ENCODE data around the gene TARDBP.
"Not testable (repeated sequence)": the region's sequence is repeated elsewhere in the genome, so short reads cannot be mapped to it uniquely, and the experiment has no call there.

TARDBP gene

DNA sequence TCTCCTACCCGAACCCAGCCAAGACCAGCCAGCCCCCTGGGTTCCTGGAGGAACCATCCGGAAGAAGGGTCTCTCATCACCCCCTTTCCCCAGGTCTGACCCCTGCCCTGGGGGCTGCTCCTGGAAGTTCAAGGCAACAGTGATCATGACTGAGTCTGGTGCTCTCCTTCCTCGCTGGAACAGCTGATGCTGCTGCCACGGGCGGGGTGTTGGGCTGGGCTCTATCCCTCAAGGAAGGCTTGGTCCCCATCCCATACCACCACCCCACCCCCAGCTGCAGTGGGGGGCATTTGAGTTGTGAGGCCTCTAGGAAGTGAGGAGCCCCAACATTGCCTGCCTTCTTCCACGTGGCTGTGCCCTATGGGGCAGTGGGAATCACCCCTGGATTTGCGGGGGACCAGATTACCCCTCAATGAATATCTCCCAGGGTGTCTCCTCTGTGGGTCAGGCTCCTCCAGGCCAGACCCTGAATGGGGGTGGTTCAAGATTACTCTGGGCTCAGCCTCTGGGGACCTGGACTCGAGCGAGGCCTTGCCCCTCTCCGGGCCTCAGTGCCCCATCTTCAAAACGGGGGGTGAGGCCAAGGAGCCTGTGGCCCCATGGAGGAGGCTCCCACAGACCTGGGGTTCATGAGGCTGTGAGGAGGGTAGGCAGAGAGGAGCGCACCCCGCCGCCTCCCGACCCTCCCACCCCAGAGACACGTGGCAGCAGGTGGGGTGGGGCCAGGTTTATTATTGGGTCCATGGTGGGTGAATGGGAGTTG, 31.8 kb downstream of the TARDBP start:
- no peak for DNase-seq

DNA sequence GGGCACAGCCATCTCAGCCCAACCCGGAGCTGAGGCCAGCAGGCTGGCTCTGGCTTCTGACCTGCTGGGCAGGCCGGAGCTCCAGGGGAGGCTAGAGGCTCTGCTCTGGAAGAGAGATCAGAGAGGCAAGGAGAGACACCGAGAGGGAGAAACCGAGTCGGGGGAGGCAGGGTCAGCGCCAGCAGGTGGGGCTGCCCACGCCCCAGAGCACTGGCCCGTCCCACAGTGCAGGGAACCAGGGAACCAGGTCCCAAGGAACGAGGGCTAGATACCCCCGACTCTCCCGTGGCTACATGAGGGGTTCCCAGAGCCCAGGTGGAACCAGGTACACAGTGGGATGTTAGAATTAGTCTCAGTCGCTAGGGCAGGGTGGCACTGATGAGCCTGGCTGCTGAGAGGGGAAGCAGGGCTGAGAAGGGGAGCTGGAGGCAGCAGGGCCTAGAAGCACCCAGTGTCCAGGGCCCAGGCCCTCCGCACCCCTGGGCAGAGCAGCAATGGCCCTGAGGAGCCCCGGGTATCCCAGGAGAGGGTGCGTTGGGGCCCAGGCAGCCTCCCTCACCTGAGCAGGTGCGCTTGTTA, 32.5 kb downstream of the TARDBP start:
- no peak for DNase-seq

DNA sequence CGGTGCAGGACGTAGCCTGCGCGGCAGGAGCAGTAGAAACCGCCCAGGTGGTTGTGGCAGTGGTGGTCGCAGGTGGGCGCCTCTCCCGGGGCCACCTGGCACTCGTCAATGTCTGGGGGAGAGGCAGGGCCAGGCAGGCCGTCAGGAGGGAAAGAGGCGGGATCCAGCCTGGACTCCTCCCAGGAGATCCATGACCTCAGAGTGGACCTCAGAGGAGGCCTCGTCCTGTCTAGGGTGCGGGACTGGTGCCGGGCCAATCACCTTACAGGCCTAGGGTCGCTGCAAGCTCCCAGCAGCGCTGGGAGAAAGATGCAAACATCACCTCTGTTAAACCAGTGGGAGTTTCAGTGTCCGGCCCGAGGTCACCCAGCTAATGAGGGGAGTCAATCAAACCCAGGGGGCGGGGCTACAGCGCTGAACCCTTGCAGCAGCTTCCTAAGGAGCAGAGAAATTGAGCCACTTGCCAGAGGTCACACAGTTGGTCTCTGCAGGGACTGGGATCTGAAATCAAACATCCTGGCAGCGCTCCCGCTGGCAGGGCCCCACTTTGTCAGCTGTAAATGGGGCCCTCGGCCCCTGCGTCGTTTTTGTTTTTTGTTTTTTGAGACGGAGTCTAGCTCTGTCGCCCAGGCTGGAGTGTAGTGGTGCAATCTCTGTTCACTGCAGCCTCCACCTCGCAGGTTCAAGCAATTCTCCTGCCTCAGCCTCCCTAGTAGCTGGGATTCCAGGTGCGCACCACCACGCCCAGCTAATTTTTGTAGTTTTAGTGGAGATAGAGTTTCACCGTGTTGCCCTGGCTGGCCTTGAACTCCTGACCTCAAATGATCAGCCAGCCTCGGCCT, 33.2 kb downstream of the TARDBP start:
- no peak for DNase-seq

DNA sequence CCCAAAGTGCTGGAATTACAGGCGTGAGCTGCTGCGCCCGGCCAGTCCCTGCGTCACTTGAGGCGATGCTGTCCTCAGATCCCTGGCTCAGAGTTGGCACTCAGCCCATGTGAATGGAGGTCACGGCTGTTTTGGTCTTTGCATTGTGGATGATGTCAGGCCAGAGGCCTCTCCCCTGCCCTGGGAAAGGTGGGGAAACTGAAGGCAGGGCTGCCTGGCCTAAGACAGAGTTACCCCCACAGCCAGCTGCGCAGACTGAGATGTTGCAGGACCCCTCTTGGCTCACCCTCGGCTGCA, 33.8 kb downstream of the TARDBP start:
- no peak for DNase-seq

DNA sequence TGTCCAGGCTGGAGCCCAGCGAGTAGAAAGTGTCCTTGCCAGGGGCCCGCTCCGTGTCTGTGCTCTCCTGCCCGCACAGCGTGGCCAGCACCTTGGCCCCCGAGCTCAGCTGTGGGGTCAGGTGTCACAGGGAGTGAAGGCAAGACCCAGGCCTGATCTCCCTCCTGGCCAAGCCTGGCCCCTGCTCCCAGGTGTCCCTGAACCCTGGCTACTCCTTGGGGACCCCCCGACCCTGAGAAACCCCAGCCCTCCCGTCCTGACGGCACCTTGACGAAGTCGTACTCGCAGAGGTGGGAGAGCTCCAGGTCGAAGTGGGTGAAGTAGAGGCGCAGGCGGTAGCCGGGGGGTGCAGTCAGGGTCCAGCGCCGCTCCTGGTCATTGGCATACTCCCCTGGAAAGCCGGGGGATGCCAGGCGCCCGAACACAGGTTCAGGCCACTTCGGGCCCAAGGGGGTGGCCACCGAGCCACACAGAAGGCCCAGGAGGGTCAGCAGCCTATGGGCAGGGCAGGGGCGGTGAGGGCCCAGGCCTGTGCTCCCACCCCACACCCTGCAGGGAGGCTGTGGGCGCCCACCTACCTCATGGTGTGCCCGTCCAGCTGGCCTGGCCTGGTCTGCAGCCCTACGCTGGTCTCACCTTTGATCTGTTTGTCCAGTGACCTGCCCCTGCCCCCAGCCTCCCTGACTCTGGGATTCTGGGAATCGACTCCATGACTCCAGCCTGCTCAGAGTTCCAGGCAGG, 34.3 kb downstream of the TARDBP start, which contains the start of gene MASP2:
Gene MASP2, minus strand, starts transcription at position 615 of the 741 bp plus-strand sequence. Its CDS starts 32 bp downstream, at position 583.
- no peak for DNase-seq

DNA sequence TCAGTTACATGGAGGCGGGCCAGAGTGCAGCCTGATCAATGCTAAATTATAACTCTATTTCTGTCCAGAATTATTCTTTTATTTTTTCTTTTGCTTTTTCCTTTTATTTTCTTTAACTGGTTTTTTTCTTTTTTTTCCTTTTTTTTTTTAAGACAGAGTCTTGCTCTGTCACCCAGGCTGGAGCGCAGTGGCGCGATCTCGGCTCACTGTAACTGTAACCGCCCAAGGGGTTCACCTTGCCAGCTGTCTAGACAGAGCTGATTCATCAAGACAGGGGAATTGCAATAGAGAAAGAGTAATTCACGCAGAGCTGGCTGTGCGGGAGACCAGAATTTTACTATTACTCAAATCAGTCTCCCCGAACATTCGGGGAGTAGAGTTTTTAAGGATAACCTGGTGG, 38.7 kb downstream of the TARDBP start:
- not testable (repeated sequence) for DNase-seq

DNA sequence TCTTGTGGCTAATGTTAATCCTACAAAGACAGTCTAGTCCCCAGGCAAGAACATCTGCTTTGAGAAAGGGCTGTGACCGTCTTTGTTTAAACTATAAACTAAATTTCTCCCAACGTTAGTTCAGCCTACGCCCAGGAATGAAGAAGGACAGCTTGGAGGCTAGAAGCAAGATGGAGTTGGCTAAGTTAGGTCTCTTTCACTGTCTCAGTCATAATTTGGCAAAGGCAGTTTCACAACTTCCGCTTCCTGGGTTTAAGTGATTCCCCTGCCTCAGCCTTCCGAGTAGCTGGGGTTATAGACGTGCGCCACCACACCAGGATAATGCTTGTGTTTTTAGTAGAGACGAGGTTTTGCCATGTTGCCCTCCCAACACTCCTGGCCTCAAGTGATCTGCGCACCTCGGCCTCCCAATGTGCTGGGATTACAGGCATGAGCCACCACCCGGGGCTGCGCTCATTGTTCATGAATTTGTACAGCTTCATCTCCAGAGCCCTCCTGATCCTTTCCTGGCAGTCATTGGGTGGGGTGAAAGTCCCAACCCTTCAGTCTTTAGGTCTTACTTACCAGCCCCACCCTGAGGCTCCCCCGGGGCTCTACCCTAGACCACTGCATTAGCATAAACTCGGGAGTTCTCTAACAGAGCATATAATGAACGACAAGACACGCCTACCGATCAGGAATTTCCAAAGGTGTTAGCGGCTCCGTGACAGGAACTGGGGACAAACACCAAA, 39.5 kb downstream of the TARDBP start:
- no peak for DNase-seq

DNA sequence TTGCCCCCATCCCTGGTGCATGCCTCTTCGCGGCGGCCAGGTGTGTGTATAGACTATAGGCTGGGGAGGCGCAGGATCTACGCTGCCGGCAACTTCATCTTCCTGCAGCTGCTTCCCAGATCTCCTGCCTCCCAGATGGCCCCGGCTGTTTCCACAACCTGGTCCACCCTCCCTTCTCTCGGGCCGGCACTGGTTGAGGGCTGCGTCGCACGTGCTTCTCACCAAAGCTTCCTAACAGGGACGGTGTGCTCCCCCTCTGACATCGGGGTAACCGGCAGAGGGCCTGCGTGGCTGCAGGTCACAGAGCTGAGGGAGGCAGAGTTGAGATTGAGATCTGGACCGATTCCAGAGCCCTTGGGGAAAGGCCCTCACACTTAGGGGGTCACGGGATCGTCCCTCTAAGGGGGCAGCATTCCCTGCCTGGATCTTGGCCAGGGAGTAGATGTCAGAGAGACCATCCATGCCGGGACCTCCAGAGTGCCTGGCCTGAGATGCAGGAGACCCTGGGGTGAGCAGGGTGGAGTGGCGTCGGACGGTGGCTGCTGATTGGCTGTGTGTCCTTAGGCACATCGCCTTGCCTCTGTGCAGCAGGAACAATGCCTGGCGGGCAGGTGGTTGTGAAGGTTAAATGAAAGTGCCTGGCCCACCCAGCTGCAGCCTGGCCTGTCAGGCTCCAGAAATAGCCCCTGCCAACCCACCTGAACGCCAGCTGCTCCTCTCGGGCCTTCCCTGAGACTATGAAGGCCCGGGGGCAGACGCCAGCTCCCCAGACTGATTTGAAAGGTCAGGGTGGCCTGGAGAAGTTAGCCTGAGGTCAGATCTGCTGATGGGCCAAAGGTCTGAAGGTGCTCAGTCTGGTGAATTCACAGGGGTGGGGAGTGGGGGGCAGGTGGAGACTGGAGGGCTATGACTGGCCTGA, 40.6 kb downstream of the TARDBP start:
- DNase-seq, result peak; percentile 35

DNA sequence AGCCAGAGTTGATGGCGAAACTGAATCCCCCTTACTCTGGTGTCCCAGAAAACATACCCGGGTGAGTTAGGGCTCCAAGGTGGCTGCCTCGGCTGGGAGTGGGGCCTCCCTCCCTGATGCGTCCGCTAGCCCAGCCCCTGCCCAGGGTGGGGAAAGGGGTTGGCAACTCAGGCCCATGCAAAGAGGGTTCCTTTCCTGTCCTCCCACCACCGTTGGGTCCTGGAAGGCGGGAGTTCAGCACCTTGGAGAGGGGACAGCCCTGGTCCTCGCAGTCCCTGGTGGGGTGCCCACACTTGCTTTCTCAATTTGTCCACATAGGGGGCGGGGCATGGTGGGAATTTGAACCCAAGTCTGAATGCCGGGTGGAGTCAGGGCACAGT, 41.3 kb downstream of the TARDBP start:
- no peak for DNase-seq

DNA sequence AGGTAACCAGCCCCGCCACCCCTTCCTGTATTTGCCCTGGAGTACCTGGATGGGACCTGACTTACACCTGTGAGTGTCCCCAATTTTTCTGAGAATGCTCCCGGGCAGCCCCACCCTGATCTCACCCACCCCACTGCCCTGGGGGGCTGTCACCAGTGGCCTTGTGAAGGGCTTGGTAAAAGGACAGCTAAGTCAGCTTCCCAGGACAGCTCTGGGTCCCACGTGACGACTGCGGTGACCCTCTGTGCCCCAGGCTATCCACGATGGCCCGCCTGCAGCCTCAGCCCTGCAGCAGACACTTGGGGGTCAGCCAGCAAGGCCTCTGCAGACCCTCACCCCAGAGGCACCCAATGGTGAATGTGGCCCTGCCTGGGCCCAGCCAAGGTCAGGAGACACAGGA, 41.7 kb downstream of the TARDBP start:
- DNase-seq, result no peak

DNA sequence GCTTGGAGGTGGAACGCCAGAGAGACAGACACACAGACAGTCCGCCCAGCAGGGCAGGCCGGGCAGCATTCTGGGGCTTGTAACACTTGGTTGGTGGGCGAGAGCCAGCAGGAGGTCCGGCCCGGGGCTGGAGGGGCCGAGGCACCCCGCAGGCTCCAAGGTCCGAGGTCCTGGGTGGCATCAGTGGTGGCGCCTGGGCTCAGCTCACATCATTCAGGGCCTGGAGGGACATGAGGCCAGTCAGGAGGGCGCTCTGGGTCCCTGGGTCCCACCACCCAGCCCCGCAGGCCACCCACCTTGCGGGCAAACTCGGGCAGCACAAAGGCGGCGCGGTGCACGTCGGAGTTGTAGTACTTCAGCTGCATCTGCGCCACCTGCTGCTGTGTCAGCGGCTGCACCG, 42.2 kb downstream of the TARDBP start:
- no peak for DNase-seq

DNA sequence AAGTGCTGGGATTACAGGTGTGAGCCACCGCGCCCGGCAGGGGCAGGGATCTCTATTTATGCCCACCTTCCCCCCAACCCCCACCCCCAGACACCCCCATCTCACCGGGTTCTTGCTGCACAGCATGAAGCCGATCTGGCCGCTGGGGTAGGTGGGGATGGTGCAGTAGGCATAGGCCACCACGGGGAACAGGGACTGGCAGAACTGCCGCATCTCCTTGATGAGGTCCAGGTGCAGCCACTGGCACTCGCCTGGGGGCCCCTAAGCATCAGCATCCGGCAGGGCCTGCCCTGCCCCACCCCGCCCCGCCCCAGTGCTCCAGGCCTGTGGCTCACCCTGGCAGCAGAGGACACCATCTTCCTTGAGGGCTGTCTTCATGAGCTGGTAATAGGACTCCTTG, 43.2 kb downstream of the TARDBP start:
- DNase-seq, result no peak

DNA sequence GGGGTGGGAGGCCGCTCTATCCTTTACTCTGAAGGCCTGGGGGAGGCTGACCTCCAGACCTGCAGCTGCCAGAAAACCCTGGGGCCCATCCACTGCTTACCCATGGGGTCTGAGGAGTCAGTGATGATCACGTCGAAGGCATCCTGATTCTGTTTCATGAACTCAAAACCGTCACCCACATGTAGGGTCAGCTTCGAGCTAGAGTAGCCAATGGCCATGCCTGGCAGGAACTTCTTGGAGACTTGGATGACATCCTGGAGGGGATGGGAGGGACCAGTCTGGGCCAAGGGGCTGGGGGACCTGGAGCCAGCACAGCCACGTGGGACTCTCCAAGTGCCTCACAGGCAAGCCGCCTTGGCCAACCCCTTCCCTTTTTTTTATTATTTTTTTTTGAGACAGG, 44.0 kb downstream of the TARDBP start:
- no peak for DNase-seq

DNA sequence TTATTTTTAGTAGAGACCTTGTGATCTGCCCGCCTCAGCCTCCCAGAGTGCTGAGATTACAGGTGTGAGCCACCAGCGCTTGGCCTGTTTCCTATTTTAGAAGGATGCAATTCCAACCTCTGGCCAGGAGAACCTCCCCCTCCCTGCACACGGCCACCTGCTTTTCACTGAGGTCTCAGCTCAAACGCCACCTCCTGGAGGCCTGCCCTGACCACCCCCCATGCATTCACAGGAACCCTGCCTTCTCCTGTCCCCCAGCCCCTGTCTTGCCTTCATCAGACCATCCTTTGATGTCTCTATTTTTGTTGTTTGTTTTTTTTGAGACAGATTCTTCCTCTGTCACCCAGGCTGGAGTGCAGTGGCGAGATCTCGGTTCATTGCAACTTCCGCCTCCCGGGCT, 45.0 kb downstream of the TARDBP start:
- DNase-seq, result no peak

DNA sequence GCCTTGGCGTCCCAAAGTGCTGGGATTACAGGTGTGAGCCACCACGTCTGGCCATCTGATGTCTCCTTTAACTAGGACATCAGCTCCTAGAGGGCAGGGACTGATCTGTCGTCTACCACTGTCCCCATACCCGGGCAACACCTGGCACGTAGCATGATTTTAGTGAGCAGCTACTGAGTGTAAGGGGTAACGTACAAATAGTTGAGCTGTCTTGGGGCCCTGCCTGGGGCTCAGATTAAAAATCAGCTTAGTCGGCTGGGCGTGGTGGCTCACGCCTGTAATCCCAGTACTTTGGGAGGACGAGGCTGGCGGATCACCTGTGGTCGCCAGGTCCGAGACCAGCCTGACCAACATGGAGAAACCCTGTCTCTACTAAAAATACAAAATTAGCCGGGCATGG, 45.6 kb downstream of the TARDBP start:
- no peak for DNase-seq

DNA sequence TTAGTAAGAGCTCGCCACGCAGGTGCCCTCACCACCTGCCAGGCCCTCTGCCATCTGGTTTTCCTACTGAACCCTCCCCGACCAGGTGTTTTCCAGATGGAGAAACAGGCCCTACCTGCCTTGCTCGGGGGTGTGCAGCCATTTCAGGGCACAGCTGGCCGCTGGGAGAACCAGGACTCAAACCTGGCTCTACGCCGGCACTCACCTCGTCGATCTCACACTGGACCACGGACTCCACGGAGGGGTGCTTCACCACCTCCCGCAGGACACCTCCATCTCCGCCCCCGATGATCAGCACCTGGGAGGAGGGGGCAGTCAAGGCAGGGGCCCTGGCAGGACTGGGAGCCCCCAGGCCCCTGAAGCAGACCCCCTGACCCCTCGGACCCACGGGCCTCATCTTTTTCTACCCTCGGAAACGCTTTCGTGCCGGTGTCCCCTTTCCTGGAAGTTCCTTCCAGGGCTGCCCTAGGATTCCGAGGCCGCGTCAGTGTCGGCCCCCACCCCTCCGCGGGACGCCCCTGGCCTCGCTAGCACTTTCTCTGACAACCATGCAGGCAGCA, 46.2 kb downstream of the TARDBP start:
- peak; percentile 26 for DNase-seq

DNA sequence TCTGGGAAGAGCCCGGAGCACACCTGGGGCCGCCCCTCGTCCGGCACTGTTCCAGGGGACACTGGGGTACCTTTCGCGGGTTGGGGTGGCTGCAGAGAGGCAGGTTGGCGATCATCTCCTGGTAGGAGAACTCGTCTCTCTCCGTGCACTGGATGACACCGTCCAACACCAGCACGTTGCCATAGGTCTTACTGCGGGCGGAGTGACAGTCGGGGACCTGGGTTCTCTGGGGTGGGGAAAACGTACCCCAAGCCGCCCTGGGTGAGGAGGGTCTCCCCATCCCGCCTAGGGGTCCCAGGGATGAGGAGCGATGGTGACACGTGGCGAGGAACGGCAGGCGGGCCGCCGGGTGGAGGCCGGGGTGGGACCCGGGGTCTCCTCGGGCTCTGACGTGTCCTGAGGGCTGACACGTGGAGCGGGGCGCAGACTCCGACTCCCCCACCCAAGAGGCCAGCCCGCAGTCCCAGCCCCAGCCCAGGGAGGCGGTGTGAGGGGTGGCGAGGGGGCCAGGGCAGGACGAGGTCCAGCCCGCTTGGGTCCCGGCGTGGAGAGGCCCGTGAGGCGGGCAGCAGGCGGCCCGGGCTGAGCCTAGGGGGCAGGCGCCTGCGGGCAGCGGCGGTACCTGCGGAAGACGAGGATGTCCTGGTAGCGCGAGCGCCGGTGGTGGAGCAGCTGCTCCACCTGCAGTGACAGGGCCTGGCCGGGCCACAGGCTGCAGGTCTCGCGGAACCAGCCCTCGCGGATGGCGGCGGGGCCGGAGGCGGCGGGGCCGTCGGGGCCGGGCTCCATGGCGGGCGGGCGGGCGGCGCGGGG, 46.9 kb downstream of the TARDBP start:
- peak; percentile 56 for DNase-seq

DNA sequence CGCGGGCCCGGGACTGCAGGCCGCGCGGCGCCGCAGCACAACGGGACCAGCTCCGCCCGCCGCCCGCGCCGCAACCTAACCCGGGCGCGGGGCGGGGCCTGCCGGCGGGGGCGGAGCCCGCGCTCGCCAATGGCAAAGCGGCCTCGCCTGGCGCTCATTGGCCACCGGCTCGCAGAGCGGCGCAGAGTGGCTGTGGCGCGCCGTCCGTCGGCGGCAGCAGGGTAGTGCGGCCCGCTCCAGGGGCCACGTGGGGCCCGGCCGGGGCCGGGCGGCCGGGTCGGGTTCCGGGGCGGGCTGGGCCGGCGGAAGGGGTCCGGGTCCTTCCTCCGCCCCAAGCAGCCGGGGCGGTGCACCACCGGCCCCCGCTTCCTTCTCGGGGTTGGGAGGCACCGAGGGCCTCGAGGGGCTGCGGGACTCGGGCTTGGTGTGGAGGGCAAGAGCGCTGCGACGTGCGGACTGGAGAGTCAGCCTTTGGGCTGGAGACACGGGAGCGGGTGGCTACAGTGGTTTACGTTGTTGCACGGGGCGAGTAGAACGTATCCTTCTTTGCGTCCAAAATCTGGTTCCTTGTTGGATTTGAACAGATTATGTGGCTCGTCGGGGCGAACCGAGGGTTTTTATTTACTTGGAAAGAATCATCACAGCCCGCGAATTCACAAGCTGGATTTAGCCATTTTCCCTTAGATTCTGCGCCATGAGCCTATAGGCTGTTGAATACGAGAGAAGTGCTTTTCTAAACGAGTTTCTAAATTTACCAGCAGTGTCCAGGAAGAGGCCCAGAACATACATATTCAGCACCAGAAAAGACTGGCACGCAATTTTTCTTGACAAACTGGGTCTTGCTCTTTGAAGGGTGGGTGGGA, 47.7 kb downstream of the TARDBP start, which contains the start of gene SRM:
Gene SRM, minus strand, starts transcription at position 51 of the 863 bp plus-strand sequence. CDS start 75 bp downstream, outside the sequence.
- peak; percentile 92 for DNase-seq
